DMS53 (cell line): ENCODE measurements around the gene SRSF7.
"Not testable (repeated sequence)": the region's sequence is repeated elsewhere in the genome, so short reads cannot be mapped to it uniquely, and the experiment has no call there.

ENCODE experiments used
- DNase-seq: peaks from one replicate; lab custom pipeline; 2025; lab: John Stamatoyannopoulos, UW

The SRSF7 gene

GRCh38 chr2:38754049-38754448 lies 2.9 kb upstream of the SRSF7 start:
- no peak for DNase-seq

- peak; percentile 70 for DNase-seq
Observed at GRCh38 chr2:38751596-38752410, 642 bp upstream of the SRSF7 start.

GRCh38 chr2:38750011-38750890 lies 910 bp downstream of the SRSF7 start:
- DNase-seq: peak; percentile 62

- DNase-seq: no peak
Observed at GRCh38 chr2:38748943-38749804, 2.0 kb downstream of the SRSF7 start.

- no peak for DNase-seq
Observed at GRCh38 chr2:38748391-38748790, 2.8 kb downstream of the SRSF7 start.

GRCh38 chr2:38747819-38748218 lies 3.3 kb downstream of the SRSF7 start:
- no peak for DNase-seq

GRCh38 chr2:38747007-38747424 lies 4.1 kb downstream of the SRSF7 start:
- no peak for DNase-seq

GRCh38 chr2:38745267-38745666 lies 5.9 kb downstream of the SRSF7 start:
- no peak for DNase-seq

- DNase-seq: peak; percentile 29
Observed at GRCh38 chr2:38744399-38744780, 6.8 kb downstream of the SRSF7 start.

- peak; percentile 34 for DNase-seq
Observed at GRCh38 chr2:38743672-38744398, 7.3 kb downstream of the SRSF7 start.

- DNase-seq: peak; percentile 42
Observed at GRCh38 chr2:38742797-38743559, 8.2 kb downstream of the SRSF7 start.

- peak; percentile 63 for DNase-seq
Observed at GRCh38 chr2:38740851-38741731, 10.1 kb downstream of the SRSF7 start.

- no peak for DNase-seq
Observed at GRCh38 chr2:38739524-38739923, 11.6 kb downstream of the SRSF7 start.

GRCh38 chr2:38737925-38738324 lies 13.2 kb downstream of the SRSF7 start:
- DNase-seq: no peak

GRCh38 chr2:38737000-38737698 lies 14.0 kb downstream of the SRSF7 start:
- DNase-seq: not testable (repeated sequence)

- DNase-seq: peak; percentile 6
Observed at GRCh38 chr2:38735999-38736320, 15.2 kb downstream of the SRSF7 start.

- DNase-seq: no peak
Observed at GRCh38 chr2:38734299-38735058, 16.7 kb downstream of the SRSF7 start.

GRCh38 chr2:38733300-38733971 lies 17.7 kb downstream of the SRSF7 start:
- DNase-seq: no peak
